GM21619 (cell line): ENCODE results near the gene GNGT2.
"Not testable (repeated sequence)": the region's sequence is repeated elsewhere in the genome, so short reads cannot be mapped to it uniquely, and the experiment has no call there.

Source experiments
- ATAC-seq: cut with Tn5 transposase; IDR thresholded peaks from one replicate; pipeline ENCODE4 v1.9.1; 2021; ENCODE audit not compliant: unreplicated experiment

Gene GNGT2

DNA sequence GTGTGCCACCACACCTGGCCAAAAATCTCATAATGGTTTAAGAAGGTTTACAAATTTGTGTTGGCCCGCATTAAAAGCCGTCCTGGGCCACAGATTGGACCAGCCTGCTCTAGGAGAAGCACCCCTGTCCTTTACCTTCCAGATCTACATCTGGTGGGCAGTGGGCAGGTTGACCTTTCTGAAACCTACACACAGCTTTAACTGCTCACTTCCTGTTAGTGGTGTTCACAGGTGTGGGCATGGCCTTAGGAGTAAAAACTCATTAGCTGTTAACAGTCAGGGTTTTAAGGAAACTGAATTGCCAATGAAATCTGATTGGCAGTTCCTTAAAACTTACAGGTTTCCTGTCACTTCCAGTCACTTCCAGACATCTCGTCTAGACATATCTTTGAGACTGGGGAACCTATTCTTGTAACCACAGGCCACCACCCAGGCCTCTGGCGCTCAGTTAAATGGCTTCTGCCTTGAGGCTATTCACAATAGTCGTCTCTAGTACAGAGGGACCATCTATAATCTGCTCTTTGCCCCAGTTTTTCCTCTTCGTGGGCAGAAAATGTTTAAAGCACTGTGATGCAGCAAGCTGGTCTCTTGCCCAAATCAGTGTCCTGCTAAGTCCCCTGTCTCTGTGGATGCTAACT lies 29.3 kb downstream of the GNGT2 start:
- ATAC-seq: no peak

DNA sequence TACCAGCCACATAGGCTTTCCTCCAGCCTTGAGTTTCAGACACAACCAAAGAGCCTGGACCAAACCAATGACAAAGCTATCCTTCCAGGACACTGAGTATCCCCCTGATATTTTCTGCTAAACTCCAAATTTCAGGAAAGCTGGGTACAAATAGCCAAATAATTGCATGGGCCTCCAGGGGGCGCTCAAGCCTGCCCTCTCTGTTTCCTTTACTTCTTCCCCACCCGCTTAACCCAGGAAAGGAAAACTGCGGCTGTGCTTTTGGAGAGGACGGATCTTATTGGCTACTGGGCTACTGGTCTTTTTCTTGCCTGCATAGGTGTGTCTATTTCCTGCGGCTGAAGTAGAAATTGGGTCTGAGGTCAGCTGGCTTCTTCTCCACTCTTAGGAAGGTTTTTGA lies 30.1 kb downstream of the GNGT2 start:
- no peak for ATAC-seq

- ATAC-seq: not testable (repeated sequence)
Measured at GRCh38 chr17:49175978-49176377, 34.4 kb downstream of the GNGT2 start.

GRCh38 chr17:49170711-49171110 lies 39.7 kb downstream of the GNGT2 start:
- ATAC-seq: not testable (repeated sequence)

DNA sequence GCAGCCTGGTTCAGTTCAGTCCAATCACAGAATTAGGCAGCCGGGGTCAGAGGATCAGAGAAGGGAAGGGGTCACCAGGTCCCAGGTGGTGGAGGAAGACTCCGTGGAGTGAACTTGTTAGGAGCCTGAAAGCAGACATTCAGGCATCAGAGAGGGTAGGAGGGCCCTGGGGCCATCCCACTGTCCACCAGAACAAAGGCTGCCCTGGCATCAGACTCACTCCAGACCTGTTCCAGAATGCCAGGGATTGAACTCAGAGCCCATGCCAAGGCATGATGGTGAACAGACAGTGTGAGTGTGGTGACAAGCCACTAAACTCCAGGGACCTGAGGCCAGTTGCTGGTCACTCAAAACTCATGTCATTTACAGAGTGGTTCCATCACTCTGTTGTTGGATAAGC lies 40.2 kb downstream of the GNGT2 start:
- ATAC-seq: no peak

- ATAC-seq: no peak
Measured at GRCh38 chr17:49168706-49169105, 41.7 kb downstream of the GNGT2 start.

- no peak for ATAC-seq
Measured at GRCh38 chr17:49165143-49165542, 45.2 kb downstream of the GNGT2 start.

DNA sequence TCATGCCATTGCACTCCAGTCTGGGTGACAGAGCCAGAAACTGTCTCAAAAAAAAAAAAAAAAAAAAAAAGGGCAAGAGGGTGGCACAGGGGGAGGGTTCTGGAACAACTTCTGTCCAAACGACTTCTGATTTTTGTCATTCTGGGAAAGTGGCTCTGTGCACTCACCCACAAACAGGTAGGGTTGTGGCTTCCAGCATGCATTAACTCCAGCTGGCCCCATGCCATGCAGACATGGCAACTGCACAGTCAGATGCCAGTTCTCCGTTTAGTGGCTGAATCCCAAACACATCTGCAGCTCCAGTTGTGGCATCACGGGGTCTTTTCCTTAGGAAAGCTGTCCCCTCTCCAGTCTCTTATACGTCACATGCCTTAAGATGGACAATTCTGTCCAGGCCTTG lies 47.5 kb downstream of the GNGT2 start:
- no peak for ATAC-seq

GRCh38 chr17:49157784-49158183 lies 52.6 kb downstream of the GNGT2 start:
- no peak for ATAC-seq

DNA sequence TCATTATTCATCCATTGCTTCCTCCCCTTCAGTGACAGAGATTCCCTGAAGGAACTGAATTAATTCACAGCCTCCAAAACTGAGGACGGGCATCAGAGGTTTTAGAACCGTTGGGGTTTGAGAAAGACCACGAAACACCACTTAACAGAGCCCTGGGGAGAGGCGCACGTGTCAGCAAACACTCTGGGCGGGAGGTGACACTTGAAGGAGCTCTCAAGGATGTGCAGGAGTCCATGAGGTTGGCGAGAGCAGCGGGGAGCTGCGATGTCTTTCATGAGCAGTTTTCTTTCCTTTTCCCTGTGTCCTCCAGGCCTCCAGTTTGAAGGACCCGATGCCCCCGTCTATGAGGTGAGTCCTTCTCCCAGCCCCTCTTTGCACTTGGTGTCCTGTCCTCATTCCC lies 54.1 kb downstream of the GNGT2 start:
- no peak for ATAC-seq
